Forelimb muscle (tissue), 1 donor: ENCODE measurements around the gene ENPP7. TPM values are rescaled to one million over a fixed set of nuclear protein-coding genes. Genes with fewer than 3 reads are reported as not detected.

Experiments used
- DNase-seq: peaks from one replicate; pipeline ENCODE4 v3.0.0-alpha.2; 2013; ENCODE audit warnings: low read depth
- polyA plus RNA-seq: library from polyadenylated mRNA; unstranded; fragments of 120-200 nt; gene quantifications from one replicate; pipeline ENCODE4 v1.2.1, GENCODE V29; 2013; ENCODE audit not compliant: insufficient read length

Gene ENPP7
- polyA plus RNA-seq, 1 donor = not detected

DNA sequence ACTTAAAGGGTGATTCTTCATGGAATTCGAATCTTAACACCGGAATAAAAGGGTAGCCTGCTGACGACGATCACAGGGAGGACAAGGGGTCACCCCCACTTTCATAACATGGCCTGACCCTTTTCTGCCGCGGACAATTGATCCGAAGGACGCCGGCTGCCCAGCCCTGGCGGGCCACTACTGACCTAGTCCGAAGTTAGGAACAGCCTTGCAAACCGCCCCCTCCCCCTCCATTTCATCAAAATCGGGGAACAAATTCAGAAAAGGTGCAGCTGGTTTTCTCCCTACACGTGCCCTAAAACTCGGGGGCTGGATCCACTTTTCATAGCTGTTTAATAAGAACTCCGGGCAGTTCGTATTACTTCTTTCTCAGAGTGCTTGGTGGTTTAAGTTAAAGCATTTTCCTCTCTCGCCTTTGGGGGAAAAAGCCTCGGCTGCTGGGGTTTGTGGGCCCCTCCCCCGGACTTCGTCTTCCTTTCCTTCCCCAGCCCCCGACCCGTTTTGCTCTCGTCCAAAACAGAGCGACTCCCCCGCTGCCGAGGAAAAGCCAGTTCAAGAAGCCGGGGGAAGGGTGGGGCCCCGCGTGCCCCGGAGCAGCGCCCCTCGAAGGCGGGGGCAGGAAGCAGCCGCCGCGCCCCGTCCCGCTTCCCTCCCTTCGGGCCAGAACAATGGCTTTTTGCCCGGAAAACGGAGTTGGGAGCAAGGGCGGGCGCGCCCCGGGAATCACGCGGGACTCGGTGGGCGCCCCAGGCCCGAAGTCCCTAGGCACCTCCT is 46.6 kb downstream of the ENPP7 start:
- DNase-seq = no peak

DNA sequence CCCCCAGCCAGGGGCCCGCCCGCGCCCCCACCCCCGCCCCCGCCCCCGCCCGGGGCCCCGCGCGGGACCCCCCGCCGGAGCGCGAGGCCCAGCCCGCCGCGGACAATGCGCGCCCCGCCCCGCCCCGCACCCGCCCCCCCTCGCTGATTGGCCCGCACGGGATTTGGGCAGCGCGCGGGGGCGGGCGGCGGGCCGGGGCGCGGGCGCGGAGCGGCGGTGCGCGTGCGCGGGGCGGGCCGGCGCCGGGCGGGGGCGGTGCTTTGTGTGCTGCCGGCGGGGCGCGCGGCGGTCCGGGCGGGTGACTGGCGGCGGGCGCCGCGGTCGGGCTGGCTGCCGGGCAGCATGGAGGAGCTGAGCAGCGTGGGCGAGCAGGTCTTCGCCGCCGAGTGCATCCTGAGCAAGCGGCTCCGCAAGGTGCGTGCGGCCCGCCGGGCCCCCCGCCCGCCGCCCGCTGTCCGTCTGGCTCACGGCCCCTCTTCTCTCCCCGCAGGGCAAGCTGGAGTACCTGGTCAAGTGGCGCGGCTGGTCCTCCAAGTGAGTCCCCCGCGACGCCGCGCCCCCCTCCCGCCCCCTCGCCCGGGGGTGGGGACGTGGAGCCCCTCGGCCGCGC is 47.3 kb downstream of the ENPP7 start, which contains the start of gene CBX2:
Gene CBX2 (plus strand): TSS at position 255 of the 610 bp plus-strand sequence. CDS start 88 bp downstream, at position 343.
- DNase-seq = no peak

DNA sequence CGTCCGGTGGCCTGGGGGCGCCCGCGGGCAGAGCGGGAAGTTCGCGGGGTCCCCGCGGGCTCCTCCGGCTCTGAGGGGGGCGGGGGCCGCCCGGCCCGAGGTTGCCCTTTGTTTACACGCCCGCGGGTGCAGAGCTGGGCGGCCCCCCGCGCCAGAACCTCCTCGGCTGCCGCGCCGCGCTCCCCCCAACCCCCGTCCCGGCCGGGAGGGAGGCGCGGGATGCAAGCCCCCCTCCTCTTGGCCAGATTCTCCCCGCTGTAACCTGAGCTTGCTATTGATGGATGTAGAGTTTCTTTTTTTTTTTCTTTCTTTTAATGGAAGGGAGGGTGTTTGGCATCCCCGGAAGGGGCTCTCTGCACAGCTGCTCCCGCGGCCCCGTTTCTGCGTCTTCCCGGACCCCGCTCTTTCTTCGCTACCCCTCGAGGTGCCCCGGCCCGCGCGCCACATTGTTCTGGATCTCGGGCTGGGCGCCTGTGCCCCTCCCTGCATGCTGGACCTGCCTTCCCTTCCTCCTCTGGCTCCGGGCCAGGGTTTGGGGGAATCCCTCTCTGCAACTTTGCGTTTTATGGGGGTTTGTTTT is 47.9 kb downstream of the ENPP7 start:
- DNase-seq = no peak

- no peak for DNase-seq
These were observed 48.4 kb downstream of the ENPP7 start for GRCh38 chr17:79779084-79779529.

GRCh38 chr17:79779661-79780365 is 49.1 kb downstream of the ENPP7 start:
- DNase-seq = no peak

DNA sequence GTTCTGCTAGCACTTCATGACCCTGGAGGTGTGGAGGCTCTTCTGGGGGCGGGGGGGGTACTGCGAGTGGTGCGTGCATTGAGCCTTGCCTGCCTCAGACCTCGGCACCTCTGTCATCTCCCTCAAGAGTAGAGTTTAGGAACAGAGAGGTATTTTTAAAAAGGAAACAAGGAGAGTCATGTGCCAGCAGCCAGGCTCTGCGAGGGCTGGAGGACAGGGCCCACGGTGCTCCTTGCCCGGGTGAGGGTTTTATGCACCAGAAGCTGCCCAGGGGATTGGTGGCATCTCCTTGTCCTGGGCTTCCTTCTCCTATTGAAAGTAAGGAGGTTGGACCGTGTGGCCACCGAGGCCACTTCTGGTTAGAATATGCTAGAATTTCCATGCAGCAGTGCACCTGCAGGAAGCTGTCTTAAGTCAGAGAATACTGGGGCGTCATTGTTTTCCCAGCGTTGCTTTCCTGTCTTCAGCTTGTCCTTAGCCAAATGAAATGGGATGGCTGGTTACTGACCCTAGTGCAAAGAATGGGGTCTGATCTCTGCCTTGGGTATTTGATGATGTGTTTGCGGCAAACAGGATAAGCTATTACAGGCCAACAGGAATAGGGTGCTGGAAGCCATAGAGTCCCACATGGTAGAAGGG is 50.4 kb downstream of the ENPP7 start:
- DNase-seq = no peak

GRCh38 chr17:79781736-79782575 is 51.2 kb downstream of the ENPP7 start:
- DNase-seq = no peak

DNA sequence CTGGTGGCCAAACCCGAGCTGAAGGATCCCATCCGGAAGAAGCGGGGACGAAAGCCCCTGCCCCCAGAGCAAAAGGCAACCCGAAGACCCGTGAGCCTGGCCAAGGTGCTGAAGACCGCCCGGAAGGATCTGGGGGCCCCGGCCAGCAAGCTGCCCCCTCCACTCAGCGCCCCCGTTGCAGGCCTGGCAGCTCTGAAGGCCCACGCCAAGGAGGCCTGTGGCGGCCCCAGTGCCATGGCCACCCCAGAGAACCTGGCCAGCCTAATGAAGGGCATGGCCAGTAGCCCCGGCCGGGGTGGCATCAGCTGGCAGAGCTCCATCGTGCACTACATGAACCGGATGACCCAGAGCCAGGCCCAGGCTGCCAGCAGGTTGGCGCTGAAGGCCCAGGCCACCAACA is 53.1 kb downstream of the ENPP7 start:
- DNase-seq = no peak

GRCh38 chr17:79784353-79785016 is 53.7 kb downstream of the ENPP7 start:
- no peak for DNase-seq

DNA sequence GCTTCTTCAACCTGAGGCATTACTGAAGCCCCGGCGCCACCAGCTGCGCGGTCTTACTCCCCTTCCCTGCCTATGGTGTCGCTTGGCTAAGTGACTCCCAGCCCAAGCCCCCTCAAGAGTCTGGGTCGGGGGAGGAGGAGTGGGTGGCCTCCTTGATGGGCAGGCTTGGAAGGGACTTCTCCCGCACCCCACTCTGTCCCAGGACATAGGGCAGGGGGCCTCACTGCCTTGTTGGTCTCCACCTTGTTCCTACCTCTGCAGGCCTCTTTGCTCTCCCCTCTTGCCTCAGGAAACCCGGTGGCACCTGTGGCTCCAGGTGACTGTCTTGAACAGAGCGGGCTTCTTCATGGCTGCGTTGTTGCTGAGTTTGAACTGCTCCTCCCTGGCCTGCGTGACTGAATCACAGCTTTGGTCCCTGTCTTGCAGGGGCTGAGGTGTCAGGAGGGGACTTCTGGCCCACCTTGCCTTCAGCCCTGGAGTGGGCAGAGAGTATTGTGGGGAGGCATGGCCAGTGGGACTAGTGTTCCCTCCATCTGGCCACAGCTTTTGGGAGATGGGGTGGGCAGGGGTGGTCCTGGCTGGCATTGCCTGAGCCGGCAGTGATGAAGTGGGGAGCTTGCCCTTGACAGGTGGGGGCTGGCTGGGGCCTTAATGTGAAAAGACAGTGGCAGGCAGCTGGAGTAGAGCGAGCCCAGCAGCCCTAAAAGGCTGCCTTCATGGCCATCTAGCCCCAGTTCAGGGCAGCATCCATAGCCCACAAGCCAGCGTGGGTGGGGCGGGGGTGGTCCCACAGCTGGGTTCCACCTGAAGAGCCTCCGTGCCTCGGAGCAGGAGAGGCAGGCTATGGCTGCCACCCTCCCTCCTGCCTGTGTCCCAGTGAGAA is 54.5 kb downstream of the ENPP7 start:
- no peak for DNase-seq

- DNase-seq = no peak
These were observed 55.4 kb downstream of the ENPP7 start for GRCh38 chr17:79785900-79786810.

DNA sequence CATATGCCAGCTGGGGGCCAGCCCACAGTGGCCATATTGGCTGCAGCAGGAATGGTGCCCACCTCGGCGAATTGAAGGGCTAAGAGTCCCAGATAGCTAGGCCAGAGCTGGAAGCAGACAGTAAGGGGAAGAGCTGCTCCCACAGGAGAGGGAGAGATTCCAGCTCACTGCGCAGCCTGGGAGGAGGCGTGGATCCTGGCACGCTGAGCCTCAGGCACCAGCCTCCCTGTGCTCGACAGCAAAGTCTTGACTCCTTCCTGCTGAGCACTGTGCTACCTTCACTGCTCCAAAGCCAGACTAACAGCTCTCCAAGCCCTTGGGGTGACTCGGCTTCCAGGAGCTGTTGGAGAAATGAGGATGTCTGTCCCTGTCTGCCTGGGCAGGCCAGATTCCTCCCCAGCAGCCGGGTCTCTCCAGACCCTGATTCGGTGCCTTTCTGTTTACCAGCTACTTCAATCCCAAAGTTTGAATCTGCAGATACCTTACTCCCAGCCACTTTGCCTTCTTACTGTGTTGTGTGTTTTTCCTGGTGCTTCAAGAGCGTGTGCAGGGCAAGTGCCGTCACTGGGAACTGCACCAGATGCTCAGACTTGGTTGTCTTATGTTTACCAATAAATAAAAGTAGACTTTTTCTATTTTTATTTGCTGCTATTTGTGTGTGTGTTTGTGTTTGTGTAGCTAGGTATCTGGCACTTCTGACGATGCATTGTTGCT is 56.3 kb downstream of the ENPP7 start:
- DNase-seq = no peak

DNA sequence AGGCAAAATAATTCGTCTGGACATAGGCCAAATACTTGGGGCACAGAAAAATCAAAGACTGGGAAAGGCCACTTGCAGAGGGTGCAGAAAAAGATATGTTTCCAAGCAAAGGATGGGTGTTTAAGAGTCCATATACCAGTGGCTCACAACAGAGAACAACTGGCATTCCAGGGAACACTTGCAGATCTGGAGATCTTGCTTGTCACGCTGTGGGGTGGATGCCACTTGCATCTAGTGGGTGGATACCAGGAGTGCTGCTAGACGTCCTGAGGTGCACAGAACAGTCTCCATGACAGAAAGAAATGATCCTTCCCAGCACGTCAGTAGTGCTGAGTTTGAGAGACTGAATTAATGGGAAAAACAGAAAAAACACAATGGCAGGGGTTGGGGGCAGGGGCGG is 57.7 kb downstream of the ENPP7 start:
- no peak for DNase-seq

DNA sequence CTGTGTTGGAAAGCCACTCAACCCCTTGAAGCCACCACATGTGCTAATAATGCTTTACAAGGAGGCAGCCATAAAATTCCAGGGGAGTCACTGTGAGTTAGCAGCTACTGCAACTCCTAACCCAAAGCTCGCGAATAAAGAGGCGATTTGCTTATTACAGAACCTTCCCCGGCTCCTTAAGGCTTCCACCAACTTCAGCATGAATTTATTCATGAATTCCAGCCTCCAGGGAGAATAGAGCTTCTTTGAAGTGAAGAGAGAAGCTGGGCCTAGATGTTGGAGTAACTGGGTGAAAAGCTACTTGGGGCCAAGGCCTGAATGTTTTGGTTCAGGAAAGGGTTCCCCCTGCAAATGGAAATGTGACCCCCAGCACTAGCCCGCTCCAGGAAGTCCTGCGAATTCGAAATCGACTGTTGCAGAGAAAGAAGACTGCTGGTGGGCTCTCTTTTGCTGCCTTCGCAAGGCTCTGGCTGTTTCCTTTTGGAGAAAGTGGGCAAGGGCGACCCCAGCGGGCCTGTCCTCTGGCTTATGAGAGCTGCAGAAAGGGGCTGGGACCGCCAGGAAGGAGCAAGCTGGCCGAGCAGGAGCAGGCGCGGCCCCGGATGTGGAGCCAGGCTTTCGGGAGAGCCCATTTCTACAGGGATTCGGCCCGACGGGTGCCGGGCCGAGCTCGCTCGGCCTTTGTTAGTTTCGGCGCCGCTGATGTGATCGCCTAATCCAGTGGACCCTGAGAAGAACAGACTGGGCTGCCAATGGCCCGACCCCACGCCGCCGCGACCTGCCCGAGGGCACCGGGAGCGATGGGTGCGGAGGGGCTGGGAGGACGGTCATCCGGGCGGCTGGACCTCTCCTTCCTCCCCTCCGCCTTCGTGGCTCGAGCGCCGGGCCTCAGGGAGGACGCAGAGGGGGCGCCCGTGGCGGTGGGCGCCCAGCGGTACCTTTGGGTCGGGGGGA is 58.5 kb downstream of the ENPP7 start:
- DNase-seq = no peak

DNA sequence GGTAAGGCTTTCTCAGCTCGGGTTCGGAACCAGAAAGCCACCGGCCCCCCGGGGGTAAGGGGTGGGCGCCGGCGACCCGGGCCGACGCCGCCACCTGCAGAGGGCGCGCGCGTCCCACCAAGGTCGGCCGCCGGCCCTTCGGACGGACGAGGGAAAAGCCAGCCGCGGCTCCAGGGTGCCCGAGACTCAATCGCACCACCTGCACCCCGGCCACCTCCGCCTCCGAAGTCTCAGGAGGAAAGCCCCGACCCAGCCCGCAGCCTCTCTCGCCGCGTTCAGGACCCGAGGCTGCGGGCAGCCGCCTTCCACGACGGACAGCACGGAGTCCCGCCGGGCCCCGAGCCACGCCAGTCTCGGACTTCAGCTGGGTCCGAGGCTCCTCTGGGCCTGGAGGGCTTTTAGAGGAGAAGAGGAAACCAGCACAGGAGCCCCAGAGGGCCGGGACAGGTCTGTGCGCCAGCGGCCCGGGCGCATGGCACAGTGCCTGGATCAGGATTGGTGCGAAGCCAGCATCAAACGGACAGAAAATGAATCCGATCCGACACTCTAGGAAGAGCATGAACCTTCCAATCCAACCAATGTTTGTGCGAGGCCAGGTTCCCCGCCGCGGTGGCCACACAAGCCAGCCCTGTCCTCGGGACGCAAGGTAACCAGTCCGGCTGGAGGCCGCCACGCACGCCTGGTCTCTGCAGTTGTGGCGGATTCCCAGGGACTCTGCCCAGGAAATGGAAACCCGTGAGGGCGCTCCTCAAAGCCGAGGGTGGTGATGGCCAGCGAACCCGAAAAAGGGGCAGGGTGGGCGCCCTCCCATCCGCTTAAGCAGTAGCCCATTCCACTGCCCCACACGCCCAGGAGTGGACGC is 59.4 kb downstream of the ENPP7 start:
- DNase-seq = no peak
